ENCODE data around the gene PPP6R1.

The PPP6R1 gene

GRCh38 chr19:55258828-55259539 lies at the start of gene PPP6R1:
PPP6R1 (minus strand) TSS chr19:55259017; CDS start chr19:55247103, 11,914 bp downstream.
- H3K27me3 ChIP-seq = no peaks in the 10 kb centered on the region
- peak in 8 of 11 experiments; percentile 17 to 64 (median 52); a peak in 7 of 22 replicates for TF ChIP-seq Cebpa-rat (IDR thresholded peaks at IDR 0.05)
- H3K4me3 ChIP-seq = peak within 1 kb of the TSS; percentile 79 to 96 (median 93)
- H3K4me2 ChIP-seq = peak within 1 kb of the TSS; percentile 96 to 100 (median 99)
- H3K27ac ChIP-seq = peak within 1 kb of the TSS; percentile 91 to 98 (median 96)
- no peaks in the 10 kb centered on the region for H3K9me3 ChIP-seq (replicated peaks in 1 of 11)
- peaks cover 44 to 53% (median 49%) of the 10 kb centered on the region in 10 experiments for H3K4me1 ChIP-seq
- peaks cover 0 to 12% (median 8%) of the 10 kb centered on the region in 11 experiments; a peak in 16 of 22 replicates for H3K36me3 ChIP-seq
- H4K20me1 ChIP-seq = peaks cover 30 to 46% (median 45%) of the 10 kb centered on the region in 11 experiments
- peak within 1 kb of the TSS; percentile 92 to 99 (median 97) for H3K9ac ChIP-seq

GRCh38 chr19:55308281-55308680 lies 49.5 kb upstream of the PPP6R1 start:
- peaks cover 16 to 42% (median 27%) of the 10 kb centered on the region in 10 experiments for H3K4me1 ChIP-seq
- no peaks in the 10 kb centered on the region for H3K27me3 ChIP-seq
- no peak overlapping the region for H3K4me2 ChIP-seq
- H3K9me3 ChIP-seq (replicated peaks in 1 of 11) = peaks cover 0 to 9% (median 0%) of the 10 kb centered on the region in 11 experiments; a peak in 2 of 22 replicates
- TF ChIP-seq Cebpa-rat (IDR thresholded peaks at IDR 0.05) = no peak
- peaks cover 0 to 14% (median 0%) of the 10 kb centered on the region in 11 experiments; a peak in 5 of 22 replicates for H4K20me1 ChIP-seq
- H3K36me3 ChIP-seq = peaks cover 27 to 73% (median 42%) of the 10 kb centered on the region in 11 experiments
- no peak overlapping the region for H3K9ac ChIP-seq
- H3K27ac ChIP-seq = no peak overlapping the region
- H3K4me3 ChIP-seq = no peak overlapping the region

- Histone ChIP-seq H3K27me3 (no peaks in the 10 kb centered on the region), H3K4me1 (peaks cover 25 to 52% (median 37%) of the 10 kb centered on the region in 10 experiments), H3K4me3 (no peak overlapping the region), H3K9ac (peak overlapping the region in 1 of 11 experiments; percentile 32; a peak in 2 of 22 replicates), H4K20me1 (peaks cover 0 to 5% (median 0%) of the 10 kb centered on the region in 11 experiments; a peak in 2 of 22 replicates), H3K36me3 (peaks cover 17 to 72% (median 50%) of the 10 kb centered on the region in 11 experiments), H3K27ac (no peak overlapping the region), H3K9me3 (replicated peaks in 1 of 11) (peaks cover 0 to 9% (median 0%) of the 10 kb centered on the region in 11 experiments; a peak in 2 of 22 replicates), H3K4me2 (peak overlapping the region in 4 of 11 experiments; percentile 33 to 37 (median 36); a peak in 2 of 22 replicates)
- no peak for TF ChIP-seq Cebpa-rat (IDR thresholded peaks at IDR 0.05)
Observed at GRCh38 chr19:55306712-55307111, 47.9 kb upstream of the PPP6R1 start.

- peaks cover 25 to 58% (median 43%) of the 10 kb centered on the region in 10 experiments for H3K4me1 ChIP-seq
Observed at GRCh38 chr19:55305983-55306562, 47.3 kb upstream of the PPP6R1 start.

GRCh38 chr19:55305491-55305890 lies 46.7 kb upstream of the PPP6R1 start:
- TF ChIP-seq Cebpa-rat (IDR thresholded peaks at IDR 0.05) = no peak
- Histone ChIP-seq H3K4me2 (peak overlapping the region in 5 of 11 experiments; percentile 33 to 54 (median 36); a peak in 8 of 22 replicates), H3K27me3 (no peaks in the 10 kb centered on the region), H4K20me1 (peaks cover 0 to 5% (median 0%) of the 10 kb centered on the region in 11 experiments; a peak in 2 of 22 replicates), H3K9me3 (replicated peaks in 1 of 11) (peaks cover 0 to 9% (median 0%) of the 10 kb centered on the region in 11 experiments; a peak in 2 of 22 replicates), H3K27ac (peak overlapping the region in 1 of 11 experiments; percentile 45; a peak in 3 of 22 replicates), H3K4me1 (peaks cover 25 to 59% (median 40%) of the 10 kb centered on the region in 10 experiments), H3K36me3 (peaks cover 17 to 72% (median 48%) of the 10 kb centered on the region in 11 experiments), H3K4me3 (no peak overlapping the region), H3K9ac (no peak overlapping the region)

More at GRCh38 chr19:55305983-55306562, 47.3 kb upstream of the PPP6R1 start:
- H3K36me3 ChIP-seq = peaks cover 17 to 72% (median 48%) of the 10 kb centered on the region in 11 experiments
- H3K4me2 ChIP-seq = peak overlapping the region in 5 of 11 experiments; percentile 33 to 54 (median 36); a peak in 8 of 22 replicates
- H3K27ac ChIP-seq = peak overlapping the region in 1 of 11 experiments; percentile 45; a peak in 3 of 22 replicates
- peaks cover 0 to 9% (median 0%) of the 10 kb centered on the region in 11 experiments; a peak in 2 of 22 replicates for H3K9me3 ChIP-seq (replicated peaks in 1 of 11)
- no peak for TF ChIP-seq Cebpa-rat (IDR thresholded peaks at IDR 0.05)
- peak overlapping the region in 2 of 11 experiments; percentile 21 to 32; a peak in 2 of 22 replicates for H3K9ac ChIP-seq
- peaks cover 0 to 5% (median 0%) of the 10 kb centered on the region in 11 experiments; a peak in 2 of 22 replicates for H4K20me1 ChIP-seq
- H3K4me3 ChIP-seq = no peak overlapping the region
- H3K27me3 ChIP-seq = no peaks in the 10 kb centered on the region

- H4K20me1 ChIP-seq = peaks cover 0 to under 1% (median 0%) of the 10 kb centered on the region in 11 experiments; a peak in 1 of 22 replicates
- H3K9me3 ChIP-seq (replicated peaks in 1 of 11) = peaks cover 0 to 9% (median 0%) of the 10 kb centered on the region in 11 experiments; a peak in 2 of 22 replicates
- H3K9ac ChIP-seq = no peak overlapping the region
- no peak for TF ChIP-seq Cebpa-rat (IDR thresholded peaks at IDR 0.05)
- H3K36me3 ChIP-seq = peaks cover 17 to 69% (median 48%) of the 10 kb centered on the region in 11 experiments
- H3K4me2 ChIP-seq = no peak overlapping the region; a peak in 2 of 22 replicates
- no peaks in the 10 kb centered on the region for H3K27me3 ChIP-seq
- H3K4me1 ChIP-seq = peaks cover 24 to 54% (median 35%) of the 10 kb centered on the region in 10 experiments
- H3K4me3 ChIP-seq = no peak overlapping the region
- no peak overlapping the region for H3K27ac ChIP-seq
Observed at GRCh38 chr19:55304980-55305379, 46.2 kb upstream of the PPP6R1 start.

GRCh38 chr19:55304279-55304978 lies 45.6 kb upstream of the PPP6R1 start:
- Histone ChIP-seq H3K27ac (no peak overlapping the region), H3K9me3 (replicated peaks in 1 of 11) (peaks cover 0 to 6% (median 0%) of the 10 kb centered on the region in 11 experiments; a peak in 2 of 22 replicates), H3K4me2 (peak overlapping the region in 2 of 11 experiments; percentile 0 to 86; a peak in 2 of 22 replicates), H4K20me1 (no peaks in the 10 kb centered on the region; a peak in 1 of 22 replicates), H3K27me3 (no peaks in the 10 kb centered on the region), H3K4me1 (peaks cover 18 to 53% (median 31%) of the 10 kb centered on the region in 10 experiments), H3K36me3 (peaks cover 14 to 64% (median 47%) of the 10 kb centered on the region in 11 experiments), H3K4me3 (no peak overlapping the region), H3K9ac (0 out of 22 replicates have a peak overlapping the region, but pooled peaks of 1 of the 11 experiments have one; percentile 39)
- no peak for TF ChIP-seq Cebpa-rat (IDR thresholded peaks at IDR 0.05)

- no peak for TF ChIP-seq Cebpa-rat (IDR thresholded peaks at IDR 0.05)
- Histone ChIP-seq H3K4me2 (peak overlapping the region in 3 of 11 experiments; percentile 24 to 97 (median 86); a peak in 3 of 22 replicates), H3K36me3 (peaks cover 7 to 57% (median 40%) of the 10 kb centered on the region in 11 experiments), H3K4me3 (no peak overlapping the region), H4K20me1 (no peaks in the 10 kb centered on the region), H3K9ac (peak overlapping the region in 6 of 11 experiments; percentile 24 to 75 (median 38); a peak in 4 of 22 replicates), H3K9me3 (replicated peaks in 1 of 11) (no peaks in the 10 kb centered on the region), H3K27me3 (no peaks in the 10 kb centered on the region), H3K27ac (0 out of 22 replicates have a peak overlapping the region, but pooled peaks of 1 of the 11 experiments have one; percentile 22), H3K4me1 (peaks cover 15 to 53% (median 29%) of the 10 kb centered on the region in 10 experiments; a peak in 19 of 20 replicates)
Observed at GRCh38 chr19:55303477-55303876, 44.7 kb upstream of the PPP6R1 start.

Measured in BLaER1 treated with 17β-estradiol and CSF1 and Interleukin-3, amounts not matched to agents 10 nM and 100 nM (cell line).